Adrenal gland (tissue), 12 donors: Measurements from ENCODE around the gene DMC1. TPM values are rescaled to one million over a fixed set of nuclear protein-coding genes. Genes with fewer than 3 reads are reported as not detected.

Experiments used
- polyA plus RNA-seq, 3 donors: library from polyadenylated mRNA; stranded (reverse); fragments of 200-250 nt in 2 of 3; fragments of 350-450 nt in 1 of 3; fragmentation: Illumina TruSeq in 1 of 3; extraction: RNeasy Lipid Tissue Mini Kit (QIAGEN cat#74804) in 1 of 3; gene quantifications; one replicate each; pipeline ENCODE4 v1.2.3, GENCODE V29; 2013 to 2014
- total RNA-seq, 9 donors: library from RNA; depleted of rRNA in 4 of 9; stranded (reverse); fragments of >200 nt in 4 of 9; fragments of 120-200 nt in 1 of 9; fragmentation: NEBNext Ultra II Directional in 1 of 9; extraction: Animal tissue kit (Norgen Biotek cat#: 25700) in 1 of 9; gene quantifications; one replicate each; pipeline versions ENCODE4 v1.1.0 to v1.2.4, GENCODE V29; 2013 to 2023
- donor health status: healthy with polysubstance abuse.
- donor health status: Bipolar disorder and iron deficiency.
- donor health status: DM: yes; HTN: yes; CAD: no.
- donor health status: DM: no; HTN: no; CAD: no.
- donor health status: DM: no; HTN: no; CAD: no.
- donor health status: DM: yes; HTN: yes; CAD: no.

DMC1 gene
- total and polyA plus RNA-seq, 12 donors: 0.08 to 28.9 (median 0.51) TPM; not detected in 2

Other genes with a start within 250 kb of the DMC1 start
- gene KCNJ4, start 115.0 kb downstream of the DMC1 start, total RNA-seq: under 1 TPM in 4 of 9 donors, not detected in 5; 0.20 to 0.38 (median 0.31) TPM
- gene KCNJ4, start 115.0 kb downstream of the DMC1 start, polyA plus RNA-seq: under 1 TPM; 0.07 to 0.56 (median 0.27) TPM
- 10 to 100 TPM in 3 of 9 donors, 1 to 10 TPM in 6; 3.7 to 18.0 (median 7.2) TPM for gene KDELR3, start 102.1 kb downstream of the DMC1 start, total RNA-seq
- 10 to 100 TPM in 2 of 3 donors, 1 to 10 TPM in 1; 8.0 to 11.0 (median 10.2) TPM for gene KDELR3, start 102.1 kb downstream of the DMC1 start, polyA plus RNA-seq
- gene DDX17, start 63.9 kb downstream of the DMC1 start, total RNA-seq: 100 to 1,000 TPM; 218 to 668 (median 453) TPM
- 100 to 1,000 TPM; 184 to 342 (median 203) TPM for gene DDX17, start 63.9 kb downstream of the DMC1 start, polyA plus RNA-seq
- 1 to 10 TPM in 3 of 9 donors, under 1 TPM in 6; 0.43 to 2.3 (median 0.83) TPM for gene FAM227A, start 86.2 kb upstream of the DMC1 start, total RNA-seq
- gene FAM227A, start 86.2 kb upstream of the DMC1 start, polyA plus RNA-seq: 1 to 10 TPM in 2 of 3 donors, under 1 TPM in 1; 0.55 to 7.3 (median 1.2) TPM
- 10 to 100 TPM; 23.8 to 60.9 (median 42.9) TPM for gene CBY1, start 86.5 kb upstream of the DMC1 start, total RNA-seq
- gene CBY1, start 86.5 kb upstream of the DMC1 start, polyA plus RNA-seq: 10 to 100 TPM; 61.9 to 96.0 (median 71.2) TPM
- 10 to 100 TPM; 20.8 to 82.2 (median 63.0) TPM for gene TOMM22, start 111.8 kb upstream of the DMC1 start, total RNA-seq
- gene TOMM22, start 111.8 kb upstream of the DMC1 start, polyA plus RNA-seq: 10 to 100 TPM; 16.9 to 86.3 (median 18.3) TPM
- gene JOSD1, start 130.8 kb upstream of the DMC1 start, total RNA-seq: 10 to 100 TPM; 30.5 to 93.4 (median 46.1) TPM
- gene JOSD1, start 130.8 kb upstream of the DMC1 start, polyA plus RNA-seq: 10 to 100 TPM; 14.3 to 27.2 (median 18.1) TPM
- 10 to 100 TPM; 21.0 to 56.9 (median 42.3) TPM for gene GTPBP1, start 135.8 kb upstream of the DMC1 start, total RNA-seq
- gene GTPBP1, start 135.8 kb upstream of the DMC1 start, polyA plus RNA-seq: 10 to 100 TPM; 14.0 to 33.7 (median 31.9) TPM
- gene SUN2, start 185.8 kb upstream of the DMC1 start, total RNA-seq: 100 to 1,000 TPM in 4 of 9 donors, 10 to 100 TPM in 5; 22.4 to 196 (median 98.4) TPM
- 10 to 100 TPM; 13.0 to 35.9 (median 21.8) TPM for gene SUN2, start 185.8 kb upstream of the DMC1 start, polyA plus RNA-seq
- 10 to 100 TPM; 12.9 to 29.8 (median 21.1) TPM for gene DNAL4, start 224.0 kb upstream of the DMC1 start, total RNA-seq
- gene DNAL4, start 224.0 kb upstream of the DMC1 start, polyA plus RNA-seq: 10 to 100 TPM; 11.8 to 19.7 (median 14.7) TPM